IPS-NIHi7 (cell line): ENCODE measurements around the gene IQSEC3.
"Not testable (repeated sequence)": the region's sequence is repeated elsewhere in the genome, so short reads cannot be mapped to it uniquely, and the experiment has no call there.

ENCODE experiments used
- DNase-seq: peaks from one replicate; pipeline ENCODE4 v3.0.0; 2012; ENCODE audit warnings: mixed read lengths; ENCODE audit errors: extremely low spot score

IQSEC3 gene

DNA sequence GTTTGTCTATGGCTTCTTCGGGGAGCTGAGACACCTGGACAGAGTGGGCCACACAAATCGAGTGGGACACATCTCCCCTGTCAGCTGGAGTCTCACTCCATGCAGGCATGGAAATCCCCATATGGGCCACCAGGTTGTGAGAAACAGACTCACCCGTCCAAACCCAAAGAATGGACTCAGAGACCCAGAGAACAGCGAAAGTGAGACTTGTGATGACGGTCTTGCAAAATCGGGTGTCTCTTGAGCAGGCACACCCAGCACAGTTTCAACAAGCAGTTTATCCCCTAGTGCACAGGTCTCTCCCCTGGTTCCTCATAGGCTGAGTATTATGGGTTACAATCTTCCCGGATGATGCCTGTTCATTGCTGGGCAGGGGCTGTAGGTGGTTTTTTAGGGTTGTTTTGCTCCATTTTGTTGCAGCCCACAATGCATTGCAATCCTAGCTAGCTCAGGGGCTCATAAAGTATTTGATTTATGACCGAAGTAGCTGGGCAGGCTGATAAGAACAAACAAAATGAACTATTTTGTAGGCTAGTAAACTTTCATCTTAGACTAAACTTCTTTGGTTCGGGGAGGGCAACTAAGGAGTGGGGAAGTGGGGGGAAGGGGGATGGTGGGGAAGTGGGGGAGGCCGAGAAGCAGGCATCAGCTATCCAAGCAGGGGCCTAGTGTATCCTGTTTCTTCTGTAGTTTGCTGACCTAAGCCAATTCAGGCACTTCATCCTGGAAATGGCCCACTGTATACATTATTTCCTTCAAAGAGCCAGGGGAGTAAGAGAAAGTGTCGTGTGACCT is 45.3 kb downstream of the IQSEC3 start:
- no peak for DNase-seq

DNA sequence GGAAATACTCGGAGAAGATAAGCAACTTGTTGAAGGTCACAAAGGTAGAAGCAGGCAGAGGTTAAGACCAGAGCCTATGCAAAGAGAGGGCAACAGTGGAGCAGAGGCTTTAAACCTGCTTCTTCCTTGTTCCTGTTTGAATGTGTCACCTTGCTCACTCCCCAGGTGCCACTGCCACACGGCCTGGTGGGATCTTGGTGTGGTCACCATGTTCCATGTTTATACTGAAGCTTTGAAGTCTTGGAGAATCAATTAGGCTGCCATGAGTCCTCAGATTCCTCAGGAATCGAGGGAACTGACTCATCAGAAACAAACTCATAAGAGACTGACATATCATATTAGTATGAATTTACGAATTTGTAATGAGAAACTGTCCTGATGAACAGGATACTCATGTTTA is 46.8 kb downstream of the IQSEC3 start:
- DNase-seq: no peak

DNA sequence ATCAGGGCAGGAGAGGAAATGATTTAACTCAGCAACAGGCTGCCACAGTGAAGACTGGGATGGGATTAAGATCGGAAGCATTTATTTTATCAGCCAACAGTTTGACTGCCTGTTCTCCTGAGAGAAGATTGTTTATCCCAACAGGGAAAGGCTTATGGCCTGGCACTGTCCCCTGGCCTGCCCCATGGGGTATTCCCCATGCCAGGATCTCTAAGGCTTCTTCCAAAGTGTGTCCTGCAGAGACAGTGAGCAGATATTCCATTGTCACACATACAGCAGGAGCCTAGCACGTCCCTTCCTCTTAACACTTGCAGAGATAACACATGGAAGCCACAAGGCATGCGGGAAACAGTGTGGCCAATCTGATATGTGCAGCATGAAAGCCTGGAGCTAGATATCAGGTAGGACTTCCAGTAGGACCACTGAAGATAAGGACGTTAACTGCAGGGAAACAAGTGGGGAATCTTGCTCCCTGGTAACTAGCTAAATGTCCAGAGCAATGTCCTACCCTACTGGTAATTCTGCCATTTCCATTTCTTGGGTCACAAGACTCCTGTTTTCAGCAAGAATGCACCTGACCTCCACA is 48.2 kb downstream of the IQSEC3 start:
- no peak for DNase-seq

DNA sequence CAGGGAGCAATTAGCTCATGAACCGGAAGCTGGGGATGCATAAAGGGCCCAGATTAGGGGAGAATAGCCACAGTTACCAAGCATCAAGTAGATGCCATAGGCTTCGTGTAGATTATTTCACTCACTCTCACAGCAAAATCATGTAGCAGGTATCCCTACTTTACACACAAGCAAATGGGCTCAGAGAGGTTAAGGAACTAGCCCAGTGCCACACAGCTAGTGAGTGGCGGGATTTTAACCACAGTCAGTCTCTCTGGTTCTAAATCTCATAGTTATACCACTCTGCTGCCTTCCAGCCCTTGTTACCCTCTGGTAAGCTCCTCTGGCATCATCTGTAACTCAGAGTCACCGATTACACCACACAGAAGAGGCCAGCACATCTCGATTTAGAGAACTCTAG is 49.0 kb downstream of the IQSEC3 start:
- no peak for DNase-seq

DNA sequence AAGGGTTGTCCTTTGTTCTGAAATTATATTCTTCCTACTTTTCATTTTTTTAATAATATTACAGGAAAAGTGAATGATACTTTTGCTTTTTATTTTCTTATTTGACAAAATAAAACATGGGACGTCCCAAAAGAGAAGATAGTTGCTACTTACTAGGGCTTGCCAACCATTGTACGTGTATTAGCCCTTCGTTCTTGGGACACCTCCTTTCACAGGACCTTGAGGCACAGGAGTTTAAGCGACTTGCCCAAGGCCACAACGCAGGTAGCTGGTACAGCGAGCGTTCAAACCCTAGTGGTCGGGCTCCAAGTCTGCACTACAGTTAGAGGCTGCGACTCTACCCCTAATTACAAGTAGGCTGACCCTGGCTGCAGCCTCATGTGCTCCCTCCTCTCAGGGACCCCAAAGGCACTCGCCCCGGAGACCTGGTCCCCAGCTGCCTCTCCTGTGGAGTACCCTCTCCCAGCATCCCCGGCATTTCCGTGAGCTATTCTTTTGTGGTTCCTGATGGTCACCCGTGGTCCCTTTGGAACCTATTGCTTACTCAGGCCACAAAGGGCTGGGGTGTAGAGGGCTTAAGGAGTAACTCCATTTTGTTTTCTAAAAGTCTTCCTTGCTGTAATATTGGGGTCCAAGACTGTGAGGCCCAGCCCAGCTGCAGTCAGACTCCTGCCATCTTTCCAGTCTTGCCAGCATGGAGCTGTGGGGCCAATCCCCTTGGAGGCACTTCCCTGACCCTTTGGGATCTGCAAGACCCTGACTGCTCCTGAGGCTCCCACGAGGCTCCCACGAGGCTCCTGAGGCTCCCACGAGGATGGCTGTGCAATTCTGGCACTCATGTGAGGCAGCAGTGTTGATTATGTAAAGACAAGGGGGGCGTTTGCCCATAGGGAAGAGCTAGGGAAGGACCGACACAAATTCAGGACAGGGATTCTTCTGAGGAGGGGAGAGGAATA is 49.7 kb downstream of the IQSEC3 start:
- no peak for DNase-seq

DNA sequence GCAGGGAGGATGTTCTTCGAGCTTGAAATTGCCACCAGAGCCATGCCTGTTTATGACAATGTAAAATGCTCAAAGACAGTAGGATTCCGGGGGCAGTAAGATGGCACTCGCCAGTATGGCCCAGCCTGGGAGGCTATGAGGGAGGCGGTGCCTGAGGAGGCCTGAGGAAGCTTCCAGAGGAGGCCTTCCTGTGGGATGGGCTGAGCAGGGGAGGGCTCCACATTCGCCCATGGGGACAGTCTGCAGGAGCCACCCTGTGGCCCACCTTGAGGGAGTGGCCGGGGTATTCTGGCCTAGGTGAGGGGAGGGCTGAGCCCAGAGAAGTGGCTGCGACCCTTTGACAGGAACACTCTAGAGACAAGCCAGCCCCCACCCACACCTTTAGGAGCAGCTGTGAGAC is 50.7 kb downstream of the IQSEC3 start:
- DNase-seq: no peak

DNA sequence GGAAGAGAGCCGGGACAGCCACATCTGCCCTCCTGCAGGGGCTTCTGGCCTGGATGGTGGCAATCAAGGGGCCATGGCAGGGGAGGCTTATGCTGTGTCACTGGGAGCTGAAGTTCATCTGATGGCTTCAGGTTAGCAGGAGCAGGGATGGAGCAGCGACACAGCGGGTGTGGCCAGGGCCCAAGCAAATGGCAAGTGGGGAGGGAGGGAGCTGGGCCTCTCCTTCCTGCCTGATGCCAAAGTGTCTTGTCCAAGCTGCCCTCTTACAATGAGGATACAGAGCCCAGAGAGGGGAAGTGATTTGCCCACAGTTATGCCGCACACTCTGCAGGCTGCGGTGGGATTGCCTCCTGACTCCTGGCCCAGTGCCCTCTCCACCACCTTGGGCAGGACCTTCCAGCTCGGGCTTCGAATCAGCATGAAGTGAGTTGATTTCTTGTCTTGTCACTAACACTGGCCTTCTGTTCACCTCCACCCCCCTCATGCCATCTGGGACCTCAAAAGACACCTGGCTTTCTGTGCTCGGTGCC is 51.3 kb downstream of the IQSEC3 start:
- DNase-seq: no peak

DNA sequence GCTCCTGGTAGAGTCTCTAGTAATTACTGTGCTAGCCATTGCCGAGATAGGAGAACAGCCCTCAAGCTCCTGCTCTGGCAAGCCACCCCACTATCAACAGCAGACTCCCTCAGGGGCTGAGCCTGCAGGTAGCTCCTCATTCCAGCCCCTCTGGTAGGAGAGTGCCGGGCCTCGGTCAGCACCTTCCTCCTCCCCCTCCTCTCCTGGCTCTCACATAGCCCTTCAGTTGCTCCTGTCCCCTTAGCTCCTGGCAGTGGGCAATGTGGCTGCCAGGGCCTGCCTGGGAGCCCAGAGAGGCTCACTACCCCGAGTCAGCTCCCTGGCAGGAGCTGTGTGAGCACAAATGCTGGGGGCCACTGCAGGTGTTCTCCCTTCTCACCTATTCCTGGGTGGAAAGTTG is 52.0 kb downstream of the IQSEC3 start:
- DNase-seq: no peak

DNA sequence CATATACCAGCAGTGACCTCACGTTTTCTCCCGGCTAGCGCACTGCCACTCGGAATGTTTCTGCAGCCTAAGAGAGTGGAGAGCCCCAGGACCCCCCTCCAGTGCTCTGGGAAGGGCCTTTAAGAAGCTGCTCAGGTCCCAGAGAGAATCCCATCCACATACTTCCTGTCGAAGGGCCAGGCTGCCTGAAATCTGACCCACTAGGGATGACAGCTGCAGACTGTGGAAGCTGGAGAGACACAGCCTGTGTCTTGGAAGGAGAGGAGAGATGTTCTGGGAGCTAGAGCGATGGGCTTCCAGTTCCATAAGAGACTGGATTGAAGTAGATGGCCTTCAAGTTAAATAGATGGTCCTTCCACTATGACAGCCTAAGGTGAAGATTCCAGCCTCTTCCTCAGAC is 54.4 kb downstream of the IQSEC3 start:
- no peak for DNase-seq

DNA sequence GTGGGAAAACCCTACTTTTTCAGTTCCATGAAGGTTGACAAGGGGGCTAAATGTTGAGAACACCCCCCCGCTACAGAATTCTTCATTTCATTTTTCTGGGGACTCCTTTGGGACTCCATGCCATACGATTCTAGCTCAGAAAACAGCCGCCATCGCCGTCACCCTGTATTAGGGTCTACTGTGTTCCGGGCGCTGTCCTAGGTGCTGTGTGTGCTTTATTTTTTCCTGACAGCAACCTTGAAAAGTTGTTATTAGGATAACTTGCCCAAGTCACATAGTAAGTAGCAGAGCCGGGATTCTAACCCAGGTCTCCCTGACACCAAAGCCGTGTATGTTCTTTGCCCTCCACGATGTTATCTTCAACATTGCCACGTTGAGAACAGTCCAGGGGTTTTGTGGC is 55.1 kb downstream of the IQSEC3 start:
- DNase-seq: no peak

DNA sequence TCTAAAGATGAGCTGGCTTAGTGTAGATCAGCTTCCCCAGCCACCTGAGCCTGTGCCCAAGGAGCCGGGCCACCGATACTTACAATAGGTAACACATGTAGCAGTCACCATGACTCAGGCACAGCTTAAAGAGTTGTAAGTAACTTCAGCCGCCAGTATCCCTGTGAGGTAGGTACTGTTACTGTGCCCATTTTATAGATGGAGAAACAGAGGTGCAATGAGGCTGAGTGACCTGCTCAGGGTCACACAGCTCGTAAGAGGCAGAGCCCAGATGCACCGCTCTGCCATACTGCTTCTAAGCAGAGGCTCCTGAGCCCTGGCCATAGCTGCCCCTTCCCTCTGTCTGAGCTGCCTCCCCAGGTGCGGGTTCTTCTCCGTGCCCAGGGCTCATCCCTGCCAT is 58.5 kb downstream of the IQSEC3 start:
- no peak for DNase-seq

DNA sequence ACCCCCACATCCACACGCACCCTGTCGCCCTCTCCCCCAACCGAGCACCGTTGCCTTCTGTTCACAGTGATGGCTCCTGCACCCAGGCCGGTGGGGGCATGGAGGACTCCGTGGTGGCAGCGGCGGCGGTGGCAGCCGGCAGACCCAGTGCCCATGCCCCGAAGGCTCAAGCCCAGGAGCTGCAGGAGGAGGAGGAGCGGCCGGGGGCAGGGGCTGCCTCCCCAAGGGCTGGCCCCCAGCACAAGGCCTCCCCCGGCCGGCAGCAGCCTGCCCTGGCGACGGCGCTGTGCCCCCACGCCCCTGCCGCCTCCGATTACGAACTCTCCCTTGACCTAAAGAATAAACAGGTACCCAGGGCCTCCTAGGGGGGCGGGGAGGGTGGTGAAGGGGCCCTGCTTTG is 59.0 kb downstream of the IQSEC3 start:
- no peak for DNase-seq

DNA sequence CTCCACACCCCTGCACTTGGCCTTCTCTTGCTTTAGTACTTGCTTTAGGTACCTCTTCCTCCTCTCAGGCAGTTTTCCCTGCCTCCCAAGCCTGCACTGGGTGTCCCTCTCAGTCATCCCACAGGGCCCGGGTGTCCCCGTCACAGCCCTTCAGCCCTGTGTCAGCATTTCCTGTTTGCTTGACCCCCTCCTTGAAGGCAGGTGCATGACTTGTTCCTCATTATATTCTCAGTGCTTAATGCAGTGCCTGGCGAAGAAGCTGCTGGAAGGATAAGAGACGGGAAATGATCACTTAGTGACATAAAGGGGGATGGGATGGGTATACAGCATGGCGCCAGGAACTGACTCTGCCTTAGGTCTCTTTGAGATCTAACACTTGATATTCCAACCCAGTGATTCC is 61.5 kb downstream of the IQSEC3 start:
- DNase-seq: no peak

DNA sequence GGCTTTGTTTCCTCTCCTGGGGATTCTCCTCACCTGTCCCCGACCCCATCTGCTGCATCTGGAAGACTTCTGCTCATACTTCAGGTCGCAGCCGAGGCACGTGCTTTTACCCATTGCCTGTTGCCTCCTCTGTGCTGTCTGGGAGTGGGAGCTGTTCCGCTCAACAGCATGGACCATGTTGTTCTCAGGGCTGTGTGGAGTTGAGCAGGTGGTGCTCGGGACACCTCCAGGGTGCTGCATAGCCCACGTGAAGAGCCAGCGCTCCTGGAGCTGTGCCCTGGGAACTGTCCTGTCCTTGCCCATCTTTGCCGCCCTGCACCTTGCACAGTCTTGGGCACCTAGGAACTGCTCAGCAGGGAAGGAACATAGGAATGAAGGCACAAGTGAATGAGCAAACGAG is 62.4 kb downstream of the IQSEC3 start:
- no peak for DNase-seq

DNA sequence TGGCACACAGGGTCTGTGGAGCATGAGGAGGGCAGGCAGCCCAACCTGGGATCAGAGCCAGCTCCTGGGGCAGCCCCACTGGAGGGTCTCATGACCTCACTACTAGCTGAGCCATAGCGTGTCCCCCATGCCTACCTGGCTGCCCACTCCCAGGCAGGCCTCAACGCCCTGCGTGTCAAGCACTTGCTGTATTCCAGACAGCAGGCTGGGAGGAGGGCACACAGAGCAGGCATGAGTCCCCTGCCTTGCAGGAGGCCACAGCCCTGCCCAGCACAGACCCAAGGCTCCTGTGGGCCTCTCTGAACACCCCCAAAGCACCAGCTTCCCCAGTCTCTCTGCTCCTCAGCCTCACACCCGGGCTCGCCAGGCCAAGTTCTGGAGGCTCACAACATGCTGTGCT is 64.0 kb downstream of the IQSEC3 start:
- DNase-seq: no peak

DNA sequence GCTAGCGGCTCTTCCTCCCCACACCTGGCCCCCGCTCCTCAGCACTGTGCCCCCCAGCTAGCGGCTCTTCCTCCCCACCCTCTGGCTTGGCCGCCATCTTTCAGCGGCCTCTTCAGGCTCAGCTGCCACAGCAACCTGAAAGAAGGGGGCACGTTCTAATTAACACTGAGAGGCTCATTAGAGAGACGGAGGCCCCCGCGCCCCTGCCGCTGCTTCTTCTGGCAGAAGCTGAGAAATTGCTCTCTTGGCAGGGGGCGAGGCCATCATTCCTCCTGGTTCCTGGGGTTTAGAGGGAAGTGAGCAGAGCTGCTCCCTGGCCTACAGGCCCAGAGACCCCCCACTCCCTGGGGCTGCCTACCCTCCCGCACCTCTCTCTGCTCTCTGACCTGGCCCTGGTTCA is 64.4 kb downstream of the IQSEC3 start:
- no peak for DNase-seq

DNA sequence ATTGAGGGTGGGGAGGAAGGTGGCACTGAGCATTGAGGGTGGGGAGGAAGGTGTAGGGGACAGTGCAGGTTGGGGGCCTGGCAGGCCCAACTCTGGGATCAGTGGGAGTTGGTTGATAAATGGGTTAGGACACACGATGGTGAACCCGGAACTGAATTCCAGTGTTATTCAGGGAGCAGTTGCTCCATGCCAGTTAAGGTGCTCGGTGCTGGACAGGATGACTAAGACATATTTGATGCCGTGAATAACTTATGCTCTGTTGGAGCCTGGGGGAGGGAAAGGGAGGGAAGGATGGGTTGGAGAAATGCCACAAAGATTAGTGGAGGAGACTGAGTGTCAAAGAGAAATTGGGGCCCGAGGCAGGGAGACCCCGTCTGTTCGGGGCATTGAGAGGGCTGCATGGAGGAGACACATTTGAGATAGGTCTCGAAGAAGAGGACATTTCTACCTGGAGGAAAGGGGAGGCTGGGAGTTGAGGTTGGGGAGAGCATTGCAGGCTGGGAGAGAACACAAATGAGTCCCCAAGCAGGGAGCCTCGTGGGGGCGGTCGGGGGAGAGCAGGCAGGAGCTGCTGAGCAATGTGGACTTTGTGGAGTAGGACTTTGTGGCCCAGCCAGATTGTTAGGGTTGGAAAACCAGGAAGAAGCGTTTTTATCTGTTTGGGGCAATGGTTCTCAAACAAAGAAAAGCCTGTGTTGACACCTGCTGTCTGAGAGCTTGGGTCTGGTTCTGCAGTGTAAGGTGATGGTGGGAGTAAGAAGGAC is 65.3 kb downstream of the IQSEC3 start:
- DNase-seq: no peak

DNA sequence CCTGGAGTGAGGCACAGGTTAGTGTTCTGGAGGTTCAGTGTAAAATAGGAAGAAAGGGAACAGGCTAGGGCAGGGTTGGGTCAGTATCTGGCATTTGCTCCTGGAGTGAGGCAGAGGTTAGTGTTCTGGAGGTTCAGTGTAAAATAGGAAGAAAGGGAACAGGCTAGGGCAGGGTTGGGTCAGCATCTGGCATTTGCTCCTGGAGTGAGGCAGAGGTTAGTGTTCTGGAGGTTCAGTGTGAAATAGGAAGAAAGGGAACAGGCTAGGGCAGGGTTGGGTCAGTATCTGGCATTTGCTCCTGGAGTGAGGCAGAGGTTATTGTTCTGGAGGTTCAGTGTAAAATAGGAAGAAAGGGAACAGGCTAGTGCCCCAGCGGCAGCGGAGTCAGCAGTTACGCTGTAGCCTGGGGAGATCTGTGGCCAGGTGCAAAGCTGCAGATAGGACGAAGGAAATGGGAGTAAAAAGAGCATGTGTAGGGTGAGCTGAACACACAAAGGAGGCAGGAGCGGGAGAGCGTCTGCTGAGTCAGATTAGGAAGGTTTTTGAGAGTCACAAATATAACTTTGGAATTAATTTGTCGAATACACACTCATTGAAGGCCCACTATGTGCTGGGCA is 67.2 kb downstream of the IQSEC3 start:
- DNase-seq: not testable (repeated sequence)

DNA sequence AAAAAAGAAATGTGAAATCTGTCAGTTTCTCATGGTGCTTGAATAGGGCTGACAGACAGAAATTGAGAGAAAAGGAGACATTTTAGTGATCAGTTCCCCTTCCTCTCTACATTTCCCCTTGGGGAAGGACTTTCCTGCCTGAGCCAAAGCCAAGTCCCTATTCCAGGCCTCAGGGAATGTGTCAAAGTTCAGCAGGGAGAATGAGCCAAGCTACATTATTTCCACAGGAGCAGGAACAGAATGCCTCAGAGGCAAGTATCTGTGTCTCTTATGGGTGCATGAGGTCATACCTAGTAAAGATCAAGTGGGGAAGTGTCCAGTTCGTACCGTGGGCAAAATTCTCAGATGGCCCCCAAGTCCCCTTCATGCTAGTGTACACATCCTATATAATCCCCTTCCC is 68.6 kb downstream of the IQSEC3 start:
- DNase-seq: no peak

DNA sequence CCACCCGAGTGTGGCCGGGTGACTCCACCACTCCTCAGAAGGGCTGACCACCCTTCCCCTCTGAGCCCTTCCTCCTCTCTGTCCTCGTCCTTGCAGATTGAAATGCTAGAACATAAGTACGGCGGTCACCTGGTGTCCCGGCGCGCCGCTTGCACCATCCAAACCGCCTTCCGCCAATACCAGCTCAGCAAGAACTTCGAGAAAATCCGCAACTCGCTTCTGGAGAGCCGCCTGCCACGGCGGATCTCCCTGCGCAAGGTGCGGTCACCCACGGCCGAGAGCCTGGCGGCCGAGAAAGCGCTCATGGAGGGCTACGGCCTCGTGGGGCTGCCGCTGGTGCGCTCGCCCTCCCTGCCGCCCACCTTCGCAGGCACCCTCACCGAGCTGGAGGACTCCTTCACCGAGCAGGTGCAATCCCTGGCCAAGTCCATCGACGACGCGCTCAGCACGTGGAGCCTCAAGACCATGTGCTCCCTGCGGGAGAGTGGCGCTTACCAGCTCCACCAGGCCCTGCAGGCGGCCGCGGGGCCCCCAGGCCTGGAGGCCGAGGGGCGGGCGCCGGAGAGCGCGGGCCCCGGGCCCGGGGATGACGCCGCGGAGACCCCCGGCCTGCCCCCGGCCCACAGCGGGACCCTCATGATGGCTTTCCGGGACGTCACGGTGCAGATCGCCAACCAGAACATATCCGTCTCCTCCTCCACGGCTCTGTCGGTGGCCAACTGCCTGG is 71.8 kb downstream of the IQSEC3 start:
- DNase-seq: no peak
